H7 (cell line): ENCODE results near the gene LBX1. TPM values are rescaled to one million over a fixed set of nuclear protein-coding genes. Genes with fewer than 3 reads are reported as not detected.
A peak's percentile ranks its signal among the peaks of the same experiment; 100 is the strongest.

Source experiments
- DNase-seq: peaks from one replicate; pipeline ENCODE4 v3.0.0; 2012
- H3K27me3 ChIP-seq: 2 replicates; pipeline ENCODE4 v1.6.0; 2011; ENCODE audit warnings: mild to moderate bottlenecking, low read length; ENCODE audit not compliant: control insufficient read depth, insufficient read depth
- H3K36me3 ChIP-seq: replicated peaks from 2 replicates; pipeline ENCODE4 v1.5.1; 2011; ENCODE audit warnings: low read length; ENCODE audit not compliant: control insufficient read depth, insufficient read depth
- H3K4me3 ChIP-seq: 2 replicates; pipeline ENCODE4 v1.5.1; 2011; ENCODE audit warnings: low read depth, mild to moderate bottlenecking, control low read depth, low read length, moderate library complexity; ENCODE audit not compliant: insufficient read depth
- total RNA-seq: library from RNA; depleted of rRNA; stranded (reverse); fragments of >200 nt; shearing (Covaris generic); gene quantifications from 2 replicates; pipeline ENCODE4 v1.2.3, GENCODE V29; 2014

LBX1 gene
- total RNA-seq, 1 experiment from 2014 or later = not detected

- peak; percentile 78 for DNase-seq
- Histone ChIP-seq H3K36me3 (no peaks in the 10 kb centered on the region), H3K27me3 (peaks cover 100% of the 10 kb centered on the region), H3K4me3 (no peak overlapping the region)
Measured at GRCh38 chr10:101224060-101224909, 5.0 kb downstream of the LBX1 start.

DNA sequence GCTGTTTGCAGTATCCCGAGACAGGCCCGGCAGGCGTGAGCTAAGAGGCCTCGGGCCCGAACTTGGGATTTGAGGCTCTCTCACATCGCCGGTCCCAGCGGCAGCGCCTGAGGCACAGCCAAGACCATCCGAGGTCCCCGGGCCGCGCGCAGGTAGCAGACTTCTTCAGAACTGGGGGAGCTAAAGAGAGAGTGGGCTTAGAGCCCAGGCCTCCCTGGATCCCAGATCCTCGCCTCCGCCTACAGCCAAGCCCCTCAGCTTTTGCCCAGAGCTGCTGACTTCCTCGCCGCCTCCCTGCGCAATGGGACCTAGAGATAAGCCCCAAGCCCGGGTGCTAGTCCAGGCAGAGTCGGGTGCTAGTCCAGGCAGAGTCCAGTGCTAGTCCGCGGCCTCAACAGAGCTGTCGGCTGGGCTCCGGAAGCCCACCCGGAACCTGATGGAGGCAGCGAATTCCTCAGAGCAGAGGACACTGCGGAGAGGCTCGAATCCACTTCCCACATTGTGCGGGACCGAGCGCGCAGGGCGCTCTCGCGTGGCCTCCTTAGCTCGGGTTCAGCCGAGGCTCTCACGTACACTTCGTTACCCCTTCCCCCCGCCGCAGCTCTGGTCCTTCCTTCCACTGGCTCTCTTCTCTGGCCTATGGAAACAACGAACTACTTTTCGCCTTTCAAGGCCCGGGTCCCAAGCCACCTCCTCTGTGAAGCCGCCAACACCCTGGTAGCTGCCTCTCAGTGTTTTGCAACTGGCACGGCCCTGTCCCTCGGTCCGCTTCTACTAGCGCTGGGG lies 5.8 kb downstream of the LBX1 start:
- Histone ChIP-seq H3K27me3 (peaks cover 100% of the 10 kb centered on the region), H3K36me3 (no peaks in the 10 kb centered on the region), H3K4me3 (no peak overlapping the region)
- DNase-seq = peak; percentile 73

DNA sequence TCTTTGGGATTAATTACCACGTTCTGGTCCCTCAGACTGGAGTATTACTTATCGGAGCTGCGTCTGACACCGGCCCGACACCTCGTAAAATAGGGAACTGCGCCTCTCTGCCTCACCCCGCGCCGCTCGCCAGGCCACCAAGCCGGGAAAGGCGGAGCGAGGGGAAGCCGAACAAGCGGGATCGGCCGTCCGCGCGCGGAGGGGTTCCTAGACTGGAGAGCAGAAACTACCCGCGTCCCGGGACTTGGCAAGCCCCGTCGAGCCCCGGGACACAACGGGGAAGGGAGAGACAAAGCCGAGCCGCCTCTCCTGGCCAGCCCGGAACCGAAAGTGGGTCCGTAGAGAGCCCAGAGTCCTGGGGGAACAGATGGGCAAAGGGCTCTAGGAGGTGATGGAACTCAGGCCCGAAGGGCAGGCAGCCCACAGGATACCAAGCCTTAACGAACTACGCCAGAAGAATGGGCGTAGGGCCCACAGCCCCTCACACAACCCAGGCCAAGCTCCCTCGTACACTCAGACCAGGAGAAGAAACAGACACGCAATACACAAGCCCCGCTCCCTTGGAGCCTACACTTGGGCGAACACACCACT lies 6.5 kb downstream of the LBX1 start:
- Histone ChIP-seq H3K4me3 (no peak overlapping the region), H3K36me3 (no peaks in the 10 kb centered on the region), H3K27me3 (peaks cover 100% of the 10 kb centered on the region)
- peak; percentile 69 for DNase-seq

DNA sequence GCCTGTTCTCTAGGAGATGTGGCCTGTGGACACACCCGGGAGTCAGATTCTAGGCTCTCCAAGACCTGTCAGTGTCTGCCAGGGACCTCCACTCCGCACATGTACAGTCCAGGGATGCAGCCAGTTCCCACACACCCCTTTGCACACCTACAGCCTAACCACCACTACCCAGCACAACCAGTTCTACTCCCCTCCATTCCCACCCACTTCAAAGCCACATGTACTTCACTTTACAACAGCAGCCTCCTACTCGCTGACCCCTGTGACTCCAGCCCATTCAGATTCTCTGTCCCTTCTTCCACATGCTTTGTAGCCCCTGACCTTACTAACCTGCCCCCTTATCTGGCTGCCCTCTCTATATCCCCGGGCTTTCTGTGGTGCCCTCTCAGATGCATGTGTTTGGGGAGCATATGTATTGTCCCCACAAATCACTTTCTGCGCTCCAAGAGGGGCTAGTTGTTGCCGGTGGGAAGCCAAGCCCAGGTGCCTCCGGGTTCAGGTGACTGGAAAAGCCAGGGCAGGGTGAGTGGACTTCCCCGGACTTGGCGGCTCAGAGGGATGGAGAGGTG lies 7.2 kb downstream of the LBX1 start:
- DNase-seq = no peak
- Histone ChIP-seq H3K27me3 (peaks cover 100% of the 10 kb centered on the region), H3K36me3 (no peaks in the 10 kb centered on the region), H3K4me3 (no peak overlapping the region)

GRCh38 chr10:101221549-101221948 lies 7.7 kb downstream of the LBX1 start:
- H3K27me3 ChIP-seq = peaks cover 100% of the 10 kb centered on the region
- no peak overlapping the region for H3K4me3 ChIP-seq
- no peaks in the 10 kb centered on the region for H3K36me3 ChIP-seq
- no peak for DNase-seq

GRCh38 chr10:101219946-101220451 lies 9.3 kb downstream of the LBX1 start:
- Histone ChIP-seq H3K4me3 (no peak overlapping the region), H3K27me3 (peaks cover 100% of the 10 kb centered on the region)
- no peak for DNase-seq

GRCh38 chr10:101219139-101219945 lies 9.9 kb downstream of the LBX1 start:
- peaks cover 98% of the 10 kb centered on the region for H3K27me3 ChIP-seq
- DNase-seq = peak; percentile 28
- no peaks in the 10 kb centered on the region for H3K36me3 ChIP-seq
- H3K4me3 ChIP-seq = no peak overlapping the region

More at GRCh38 chr10:101219946-101220451, 9.3 kb downstream of the LBX1 start:
- H3K36me3 ChIP-seq = no peaks in the 10 kb centered on the region

- peak; percentile 51 for DNase-seq
- Histone ChIP-seq H3K27me3 (peaks cover 97% of the 10 kb centered on the region), H3K4me3 (no peak overlapping the region), H3K36me3 (no peaks in the 10 kb centered on the region)
Measured at GRCh38 chr10:101218351-101219138, 10.7 kb downstream of the LBX1 start.

DNA sequence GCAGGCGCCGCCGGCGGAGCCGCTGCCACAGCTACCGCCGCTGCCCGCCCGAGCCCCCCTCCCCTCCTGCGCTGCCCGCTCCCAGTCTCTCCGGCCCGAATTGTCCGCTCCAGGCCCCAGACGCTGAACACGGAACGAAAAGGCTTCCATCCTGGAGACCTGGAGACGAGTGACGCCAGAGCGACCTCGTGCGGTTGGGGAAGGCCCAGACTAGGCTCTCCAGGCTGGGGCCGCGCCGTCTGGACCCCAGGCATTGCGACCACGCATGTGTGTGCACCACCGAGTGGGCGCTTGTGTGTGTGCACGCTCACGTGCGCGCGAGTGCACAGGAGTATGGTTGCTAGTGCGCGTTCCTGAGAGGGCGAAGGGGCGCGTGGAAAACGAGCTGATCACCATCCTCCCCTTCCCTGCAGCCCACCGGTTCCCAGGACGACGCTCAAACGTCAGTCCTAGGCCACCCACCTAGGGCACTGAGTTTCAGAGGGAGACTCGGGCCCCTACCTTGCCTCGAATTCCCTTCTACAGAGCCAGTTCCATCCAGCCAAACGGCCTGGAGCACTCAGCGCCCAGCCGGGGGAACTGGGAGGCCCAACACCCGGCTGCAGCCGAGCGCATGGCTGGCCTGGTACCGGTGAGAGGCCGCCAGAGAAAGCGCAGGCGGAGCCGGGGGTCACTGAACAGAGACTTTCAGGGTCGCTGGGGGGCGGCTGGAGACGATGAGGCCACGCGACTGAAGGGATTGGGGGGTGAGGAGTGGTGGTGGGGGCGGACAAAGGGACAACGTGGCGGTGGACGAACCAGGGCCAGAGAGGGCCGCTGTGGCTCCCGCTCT lies 11.6 kb downstream of the LBX1 start:
- Histone ChIP-seq H3K27me3 (peaks cover 94% of the 10 kb centered on the region), H3K36me3 (no peaks in the 10 kb centered on the region), H3K4me3 (no peak overlapping the region; the same call in 1 of the 2 replicates)
- DNase-seq = peak; percentile 92

DNA sequence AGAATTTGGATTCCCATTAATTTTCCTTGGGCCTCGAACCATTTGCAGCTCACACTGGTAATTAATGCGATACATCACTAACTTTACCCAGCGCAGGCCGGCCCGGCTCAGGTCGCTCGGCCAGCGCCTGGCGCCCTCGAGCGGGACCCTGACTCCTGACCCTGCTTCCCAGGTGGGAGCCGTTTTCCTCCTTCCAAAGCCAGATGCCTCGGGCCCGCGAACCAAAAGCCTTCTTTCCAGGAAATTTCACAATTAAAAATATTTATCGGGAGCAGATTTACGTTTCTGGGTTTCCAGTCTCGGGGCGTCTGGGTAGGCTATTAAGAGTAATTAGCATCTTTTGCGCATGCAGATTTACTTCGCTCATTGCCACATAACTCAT lies 12.2 kb downstream of the LBX1 start:
- no peaks in the 10 kb centered on the region for H3K36me3 ChIP-seq
- peaks cover 90% of the 10 kb centered on the region for H3K27me3 ChIP-seq
- peak overlapping the region; percentile 5; the same call in 1 of the 2 replicates for H3K4me3 ChIP-seq
- DNase-seq = peak; percentile 76

- DNase-seq = peak; percentile 72
- Histone ChIP-seq H3K4me3 (no peak overlapping the region), H3K27me3 (peaks cover 90% of the 10 kb centered on the region), H3K36me3 (no peaks in the 10 kb centered on the region)
Measured at GRCh38 chr10:101216207-101217043, 12.8 kb downstream of the LBX1 start.
